ENCODE data around the gene CCDC141. TPM values are rescaled to one million over a fixed set of nuclear protein-coding genes. Genes with fewer than 3 reads are reported as not detected.

Gene CCDC141
- total RNA-seq, 1 donor from 2014 or later, result 1.2 TPM

GRCh38 chr2:178962152-178962551 lies 87.8 kb downstream of the CCDC141 start:
- no peak for DNase-seq

- DNase-seq, result no peak
Observed at GRCh38 chr2:178954049-178954448, 95.9 kb downstream of the CCDC141 start.

- no peak for DNase-seq
Observed at GRCh38 chr2:178951266-178952006, 98.5 kb downstream of the CCDC141 start.

DNA sequence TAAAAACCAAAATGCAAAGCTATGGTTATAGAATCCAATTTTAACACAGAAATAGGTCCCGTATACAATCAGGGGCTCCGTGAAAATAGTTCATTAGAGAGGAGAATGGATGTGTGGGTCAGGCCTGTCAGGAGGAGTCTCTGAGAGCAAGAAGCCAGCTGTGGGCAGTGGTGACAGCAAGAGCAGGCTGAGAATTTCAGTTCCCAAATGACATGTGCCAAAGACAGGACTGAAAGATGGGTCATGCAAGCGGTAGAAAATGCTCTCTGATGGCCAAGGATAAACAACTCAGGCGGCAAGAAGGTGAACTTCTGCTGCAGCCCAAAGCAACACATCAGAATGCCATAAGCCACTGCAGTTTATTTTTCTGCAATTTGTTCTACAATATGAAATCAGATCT lies 100.4 kb downstream of the CCDC141 start:
- DNase-seq, result no peak

DNA sequence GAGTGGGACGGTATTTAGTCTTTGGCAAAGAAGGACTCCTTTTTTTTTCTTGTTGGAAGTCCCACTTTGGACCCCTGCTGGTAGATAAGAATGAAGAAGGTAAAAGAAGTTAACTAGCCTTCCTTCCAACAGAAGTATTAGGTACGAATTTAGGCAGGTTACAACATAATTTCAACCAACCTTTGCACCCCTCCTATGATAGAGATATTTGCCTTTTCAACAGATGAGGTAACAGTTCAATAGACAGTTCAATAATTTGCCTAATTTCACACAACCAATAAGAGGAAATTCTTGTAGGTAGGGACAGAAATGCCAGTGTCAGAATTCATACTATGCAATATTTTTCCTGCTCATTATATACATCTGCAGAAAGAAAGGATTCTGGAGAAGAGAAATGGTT lies 100.8 kb downstream of the CCDC141 start:
- DNase-seq, result no peak

DNA sequence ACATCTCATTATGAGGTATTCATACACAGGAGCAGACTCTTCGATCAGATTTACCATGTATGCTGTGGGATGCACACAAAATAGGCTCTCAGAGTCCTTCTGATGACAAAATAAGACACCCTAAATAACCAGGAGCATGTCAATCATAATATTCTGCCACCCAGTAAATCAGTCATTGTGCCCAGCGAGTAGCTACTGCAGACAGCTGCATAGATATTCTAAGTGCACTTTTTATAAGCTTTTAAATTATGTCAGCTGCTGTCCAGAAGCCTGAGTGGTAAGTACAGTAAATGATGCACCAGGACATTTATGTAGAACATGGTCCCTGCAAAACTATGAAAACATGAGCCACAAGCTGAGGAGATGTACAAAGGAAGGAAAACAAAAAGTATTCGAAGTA lies 102.9 kb downstream of the CCDC141 start:
- DNase-seq, result no peak

GRCh38 chr2:178946494-178946893 lies 103.4 kb downstream of the CCDC141 start:
- no peak for DNase-seq

DNA sequence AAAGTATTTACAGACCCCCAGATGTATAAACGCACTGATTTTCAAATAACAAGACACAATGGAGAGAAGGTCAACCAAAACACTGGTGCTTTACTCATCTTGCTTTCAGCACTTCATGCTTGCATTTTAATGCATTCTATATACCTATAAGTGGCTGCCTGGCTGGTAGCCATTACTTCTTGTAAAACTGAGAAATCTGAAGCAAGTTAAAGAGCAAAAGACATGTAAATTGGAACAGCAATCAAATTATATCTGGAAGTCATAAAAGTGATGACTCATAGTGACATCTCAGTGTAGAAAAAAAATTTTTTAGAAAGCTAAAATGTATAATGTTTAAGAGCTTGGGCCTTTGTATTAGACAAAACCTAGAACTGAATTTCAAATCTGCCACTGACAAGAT lies 106.2 kb downstream of the CCDC141 start:
- DNase-seq, result no peak

- no peak for DNase-seq
Observed at GRCh38 chr2:178934571-178934970, 115.4 kb downstream of the CCDC141 start.

DNA sequence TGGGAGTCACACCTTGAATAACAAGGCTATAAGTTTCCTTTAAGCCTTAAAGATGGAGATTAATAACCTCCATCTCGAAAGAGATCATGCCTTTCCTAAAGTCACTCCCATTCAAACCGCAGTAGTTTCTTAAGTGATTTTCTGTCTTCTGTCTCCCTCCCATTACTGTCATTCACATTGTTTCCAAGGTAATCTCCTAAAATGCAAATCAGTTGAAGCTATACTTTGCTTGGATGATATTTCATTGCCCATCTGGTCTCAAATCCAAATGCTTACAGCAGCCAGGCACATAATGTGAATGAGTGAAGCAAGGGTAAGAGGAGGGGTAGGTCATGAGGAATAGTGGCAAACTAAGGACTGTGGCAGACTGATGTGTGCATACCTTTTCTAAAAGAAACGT lies 116.4 kb downstream of the CCDC141 start:
- no peak for DNase-seq

DNA sequence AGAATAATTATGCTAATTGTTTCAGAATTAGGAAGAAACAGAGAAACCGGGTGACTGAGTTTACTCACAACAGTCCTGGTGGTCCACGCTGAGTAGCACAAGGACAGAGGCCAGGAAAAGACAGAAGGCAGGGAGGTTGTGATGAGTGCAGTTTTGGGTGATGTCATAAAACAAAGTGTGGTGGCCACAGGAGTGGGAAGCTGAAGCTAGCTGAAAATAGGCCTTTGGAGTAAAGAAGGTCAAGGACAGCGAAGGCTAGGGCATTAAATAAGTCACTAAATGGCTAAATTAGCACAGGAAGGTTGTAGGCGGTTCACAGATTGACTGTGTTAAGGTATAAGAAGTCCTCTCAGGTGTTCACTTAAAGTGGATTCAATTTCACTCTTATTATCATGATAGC lies 121.9 kb downstream of the CCDC141 start:
- DNase-seq, result no peak

DNA sequence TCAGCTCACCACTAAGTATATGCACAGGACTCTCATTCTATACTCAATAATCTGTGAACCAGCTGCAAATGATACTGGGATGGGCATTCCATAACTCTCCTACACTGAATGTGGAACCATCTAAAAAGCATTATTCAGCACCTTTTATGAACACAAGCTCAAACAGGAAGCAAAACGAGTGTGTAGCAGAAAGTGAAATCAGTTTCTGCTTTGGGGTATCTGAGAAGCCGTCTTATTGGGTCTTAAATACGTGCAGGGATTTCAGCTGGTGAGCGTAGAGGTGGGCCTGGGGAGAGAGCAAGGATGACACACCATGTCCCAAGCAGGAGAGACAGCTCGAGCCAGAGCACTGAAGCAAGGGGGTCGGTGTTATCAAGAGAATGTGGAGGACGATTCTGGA lies 122.8 kb downstream of the CCDC141 start:
- DNase-seq, result no peak

DNA sequence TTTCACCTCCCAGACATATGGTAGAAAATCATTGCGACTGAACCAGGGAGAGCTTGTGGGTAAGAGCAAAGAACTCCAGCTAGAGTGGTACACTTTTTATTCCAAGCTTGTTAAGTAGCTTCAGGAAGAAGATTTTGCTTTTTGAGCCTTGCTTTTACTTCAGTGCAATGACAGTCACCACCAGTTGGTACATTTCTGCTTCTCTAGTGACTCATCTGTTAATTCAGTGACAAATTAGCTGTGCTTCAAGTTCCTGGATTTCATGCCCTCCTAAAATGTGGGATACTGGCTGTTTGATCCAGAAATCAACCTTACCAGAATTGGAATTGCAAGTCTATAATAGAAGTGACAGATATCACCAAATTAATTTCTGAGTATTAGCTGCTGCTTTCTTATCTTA lies 125.1 kb downstream of the CCDC141 start:
- DNase-seq, result no peak

GRCh38 chr2:178923546-178923945 lies 126.4 kb downstream of the CCDC141 start:
- DNase-seq, result no peak

- DNase-seq, result no peak
Observed at GRCh38 chr2:178920916-178921513, 128.9 kb downstream of the CCDC141 start.

- no peak for DNase-seq
Observed at GRCh38 chr2:178917555-178917954, 132.4 kb downstream of the CCDC141 start.

GRCh38 chr2:178915423-178916173 lies 134.3 kb downstream of the CCDC141 start:
- no peak for DNase-seq

DNA sequence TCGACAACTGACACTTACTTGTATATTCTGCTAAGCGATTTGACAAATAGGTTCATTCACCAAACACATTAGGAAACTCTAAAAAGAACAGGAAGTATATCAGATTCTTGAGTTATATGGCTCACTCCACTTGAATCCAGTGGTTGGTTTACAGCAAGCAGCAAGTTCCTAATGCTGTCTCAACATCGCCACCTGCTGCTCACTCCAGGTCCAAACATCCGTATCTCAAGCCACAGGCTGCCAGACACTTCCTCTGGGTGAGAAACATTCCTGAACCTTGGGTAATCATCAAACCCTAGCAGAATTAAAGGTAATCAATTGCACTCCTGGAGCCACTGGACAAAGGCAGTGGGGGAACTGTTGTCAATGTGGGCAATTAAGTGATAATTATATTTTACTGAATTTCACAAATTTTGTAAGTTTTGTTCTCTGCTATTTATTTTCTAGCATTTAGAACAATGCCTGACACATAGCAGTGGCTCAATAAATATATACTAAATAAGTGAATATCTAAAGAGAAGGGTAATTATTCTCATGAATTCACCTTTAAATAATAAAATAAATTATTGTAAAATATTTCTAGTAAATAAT lies 135.6 kb downstream of the CCDC141 start:
- DNase-seq, result peak; percentile 95

DNA sequence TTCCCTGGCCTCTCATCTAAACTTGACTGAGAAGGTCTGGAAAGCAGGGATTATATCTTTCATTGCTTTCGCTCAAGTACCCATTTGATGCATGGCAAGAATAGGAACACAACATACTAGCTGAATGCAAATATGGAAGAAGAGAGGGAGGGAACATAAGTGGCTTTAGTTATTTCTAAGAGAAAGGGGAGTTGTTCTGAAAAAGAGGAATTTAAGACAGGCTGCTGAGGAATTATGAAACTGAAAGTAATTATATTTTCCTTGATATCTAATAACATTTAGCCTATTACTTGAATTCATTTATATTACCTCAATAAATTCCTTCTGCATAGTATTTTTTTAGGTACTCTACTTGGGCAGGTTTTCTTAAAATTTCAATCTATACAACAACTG lies 136.9 kb downstream of the CCDC141 start:
- DNase-seq, result no peak

DNA sequence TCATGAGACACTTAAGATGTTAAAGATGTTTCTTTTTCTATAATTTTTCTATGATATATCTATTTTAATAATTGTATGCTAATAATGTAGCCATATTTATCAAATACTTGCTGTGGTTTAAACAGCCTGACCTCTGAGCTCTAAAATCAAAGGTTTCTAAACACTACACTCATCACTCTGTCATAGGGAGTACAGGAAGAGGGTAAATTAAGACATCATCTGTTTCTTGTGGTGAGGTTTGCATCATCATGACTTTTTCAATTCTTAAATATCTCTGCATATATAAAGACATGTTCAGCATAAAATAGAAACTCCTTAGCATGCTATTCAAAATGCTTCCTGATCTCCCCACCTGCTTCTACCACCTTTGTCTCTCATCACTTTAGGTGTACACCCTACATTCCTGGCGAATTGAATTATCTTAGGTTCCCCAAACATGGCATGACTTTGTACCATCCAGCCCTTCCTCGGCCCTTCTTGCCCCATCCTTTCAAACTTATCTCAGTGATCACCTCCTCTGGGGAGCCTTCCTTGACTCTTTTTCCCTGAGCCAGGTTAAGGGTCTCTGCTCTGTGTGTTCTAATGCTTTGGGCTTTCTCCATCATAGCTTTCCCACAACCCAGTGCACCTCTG lies 137.4 kb downstream of the CCDC141 start:
- DNase-seq, result no peak

- no peak for DNase-seq
Observed at GRCh38 chr2:178911039-178911438, 138.9 kb downstream of the CCDC141 start.

- no peak for DNase-seq
Observed at GRCh38 chr2:178910005-178910404, 139.9 kb downstream of the CCDC141 start.

- no peak for DNase-seq
Observed at GRCh38 chr2:178909507-178909906, 140.4 kb downstream of the CCDC141 start.

Measured in dermis blood vessel endothelial cell (primary cell).